ENCODE results near the gene TNIK. TPM values are rescaled to one million over a fixed set of nuclear protein-coding genes. Genes with fewer than 3 reads are reported as not detected.

Gene TNIK
- total RNA-seq, 1 donor from 2014 or later, result 2.5 TPM

DNA sequence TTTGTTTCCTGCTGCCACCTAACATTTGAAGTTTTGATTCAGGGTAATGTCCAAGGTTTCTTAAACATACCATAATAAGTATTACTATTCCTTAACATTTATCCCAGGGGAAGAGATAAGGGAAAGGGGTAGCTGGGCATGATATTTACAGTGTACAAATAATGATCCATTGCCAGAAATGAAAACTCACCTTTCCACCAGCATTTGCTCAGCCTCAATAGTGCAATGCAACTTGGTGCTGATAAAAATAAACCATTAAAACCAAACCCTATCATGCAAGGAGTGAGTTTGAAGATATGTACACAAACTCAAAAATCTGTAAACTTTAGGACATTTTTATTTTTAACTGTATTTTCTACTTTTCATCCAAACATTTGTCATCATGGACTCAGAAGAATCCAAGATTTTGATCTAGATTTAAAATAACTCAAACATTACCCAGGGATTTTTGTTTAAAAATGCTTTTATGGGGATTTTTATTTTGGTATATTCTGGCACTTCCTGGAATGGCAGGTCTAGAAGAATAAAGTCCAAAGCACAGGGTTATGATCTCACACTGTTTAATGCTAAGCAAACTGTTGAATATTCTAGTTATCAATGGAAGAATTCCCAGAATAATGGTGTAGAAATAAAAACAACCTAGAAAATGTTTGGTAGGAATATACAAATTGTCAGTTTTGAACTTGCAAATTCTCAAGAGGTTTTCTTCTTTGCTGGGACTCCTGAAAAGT lies 401.2 kb downstream of the TNIK start:
- intact Hi-C loops (cut with micrococcal nuclease), result no loop called here
- no peaks in the 10 kb centered on the region for H3K4me1 Mint-ChIP-seq
- ATAC-seq (ENCODE audit: low read depth), result no peak
- no peak overlapping the region for H3K4me3 Mint-ChIP-seq
- H3K27me3 Mint-ChIP-seq, result no peaks in the 10 kb centered on the region
- TF ChIP-seq, protein P1, sequence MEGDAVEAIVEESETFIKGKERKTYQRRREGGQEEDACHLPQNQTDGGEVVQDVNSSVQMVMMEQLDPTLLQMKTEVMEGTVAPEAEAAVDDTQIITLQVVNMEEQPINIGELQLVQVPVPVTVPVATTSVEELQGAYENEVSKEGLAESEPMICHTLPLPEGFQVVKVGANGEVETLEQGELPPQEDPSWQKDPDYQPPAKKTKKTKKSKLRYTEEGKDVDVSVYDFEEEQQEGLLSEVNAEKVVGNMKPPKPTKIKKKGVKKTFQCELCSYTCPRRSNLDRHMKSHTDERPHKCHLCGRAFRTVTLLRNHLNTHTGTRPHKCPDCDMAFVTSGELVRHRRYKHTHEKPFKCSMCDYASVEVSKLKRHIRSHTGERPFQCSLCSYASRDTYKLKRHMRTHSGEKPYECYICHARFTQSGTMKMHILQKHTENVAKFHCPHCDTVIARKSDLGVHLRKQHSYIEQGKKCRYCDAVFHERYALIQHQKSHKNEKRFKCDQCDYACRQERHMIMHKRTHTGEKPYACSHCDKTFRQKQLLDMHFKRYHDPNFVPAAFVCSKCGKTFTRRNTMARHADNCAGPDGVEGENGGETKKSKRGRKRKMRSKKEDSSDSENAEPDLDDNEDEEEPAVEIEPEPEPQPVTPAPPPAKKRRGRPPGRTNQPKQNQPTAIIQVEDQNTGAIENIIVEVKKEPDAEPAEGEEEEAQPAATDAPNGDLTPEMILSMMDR (IDR thresholded peaks at IDR 0.05), result no peak
- no peaks in the 10 kb centered on the region for H3K9me3 Mint-ChIP-seq
- no peak overlapping the region for H3K27ac Mint-ChIP-seq
- H3K36me3 Mint-ChIP-seq (ENCODE audit: low read depth), result no peaks in the 10 kb centered on the region
- ChIA-PET POLR2A (no interaction called here), CTCF (no interaction called here)
- DNase-seq, result no peak

DNA sequence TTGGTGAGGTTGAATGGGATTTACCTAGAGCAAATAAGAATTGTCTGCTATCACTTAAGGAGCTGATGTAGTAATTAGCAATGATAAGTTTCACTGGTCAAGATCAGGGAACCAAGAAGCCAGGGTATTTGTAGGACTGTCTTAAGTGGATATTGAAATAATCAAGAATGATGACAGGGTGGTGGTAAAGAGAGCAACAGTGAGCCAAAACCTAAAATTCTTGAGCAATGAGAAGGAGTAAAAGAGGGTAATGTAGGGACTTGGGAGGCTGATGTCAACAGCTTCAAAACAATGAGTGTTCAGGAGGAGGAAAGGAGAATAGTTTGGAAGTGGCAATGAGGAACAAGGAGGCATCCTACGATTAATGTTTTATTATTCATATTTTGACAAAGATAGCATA lies 402.1 kb downstream of the TNIK start:
- Mint-ChIP-seq H3K27me3 (no peaks in the 10 kb centered on the region), H3K4me3 (no peak overlapping the region), H3K27ac (no peak overlapping the region), H3K4me1 (no peaks in the 10 kb centered on the region), H3K9me3 (no peaks in the 10 kb centered on the region), H3K36me3 (ENCODE audit: low read depth) (no peaks in the 10 kb centered on the region)
- DNase-seq (no peak), ATAC-seq (ENCODE audit: low read depth) (no peak)
- CTCF ChIA-PET, result no interaction called here
- POLR2A ChIA-PET, result no interaction called here
- intact Hi-C loops (cut with micrococcal nuclease), result no loop called here
- TF ChIP-seq, protein P1 (IDR thresholded peaks at IDR 0.05), result no peak

DNA sequence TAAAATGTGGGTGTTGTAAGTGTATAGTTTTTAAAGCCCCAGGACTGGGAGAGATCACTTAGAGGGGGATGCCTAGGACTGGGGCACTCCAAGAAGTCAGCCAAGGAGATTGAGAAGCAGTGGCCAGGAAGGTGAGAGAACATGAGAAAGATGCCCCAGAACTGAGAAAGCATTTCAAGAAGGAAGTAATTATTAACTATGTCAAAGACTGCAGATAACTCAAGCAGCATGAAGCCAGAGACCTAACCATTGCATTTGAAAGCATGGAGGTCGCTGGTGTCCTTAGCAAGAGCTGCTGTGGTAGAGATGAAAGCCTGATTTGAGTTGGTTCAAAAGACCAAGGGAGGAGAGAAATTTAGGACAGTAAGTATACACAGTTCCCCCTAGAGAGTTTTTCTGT lies 403.1 kb downstream of the TNIK start:
- H3K4me1 Mint-ChIP-seq, result no peaks in the 10 kb centered on the region
- no peaks in the 10 kb centered on the region for H3K27me3 Mint-ChIP-seq
- no peaks in the 10 kb centered on the region for H3K9me3 Mint-ChIP-seq
- intact Hi-C loops (cut with micrococcal nuclease), result no loop called here
- no peak overlapping the region for H3K4me3 Mint-ChIP-seq
- ATAC-seq (ENCODE audit: low read depth), result no peak
- no peaks in the 10 kb centered on the region for H3K36me3 Mint-ChIP-seq (ENCODE audit: low read depth)
- ChIA-PET POLR2A (no interaction called here), CTCF (no interaction called here)
- no peak overlapping the region for H3K27ac Mint-ChIP-seq
- no peak for DNase-seq
- TF ChIP-seq, protein P1 (IDR thresholded peaks at IDR 0.05), result no peak

DNA sequence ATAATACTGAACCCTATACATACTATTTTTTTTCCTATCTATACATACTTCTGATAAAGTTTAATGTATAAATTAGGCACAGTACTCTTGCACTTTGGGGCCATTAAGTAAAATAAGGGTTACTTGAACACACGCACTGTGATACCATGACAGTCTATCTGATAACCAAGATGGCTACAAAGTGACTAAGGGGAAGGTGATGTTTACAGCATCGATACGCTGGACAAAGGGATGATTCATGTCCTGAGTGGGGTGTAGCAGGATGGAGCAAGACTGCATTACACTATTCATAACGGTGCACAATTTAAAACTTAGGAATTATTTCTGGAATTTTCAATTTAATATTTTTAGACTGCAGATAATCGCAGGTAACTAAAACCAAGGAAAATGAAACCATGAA lies 403.7 kb downstream of the TNIK start:
- Mint-ChIP-seq H3K9me3 (no peaks in the 10 kb centered on the region), H3K4me3 (no peak overlapping the region), H3K27me3 (no peaks in the 10 kb centered on the region), H3K36me3 (ENCODE audit: low read depth) (no peaks in the 10 kb centered on the region), H3K27ac (no peak overlapping the region), H3K4me1 (no peaks in the 10 kb centered on the region)
- intact Hi-C loops (cut with micrococcal nuclease), result no loop called here
- CTCF ChIA-PET, result no interaction called here
- TF ChIP-seq, protein P1 (IDR thresholded peaks at IDR 0.05), result no peak
- POLR2A ChIA-PET, result no interaction called here
- no peak for ATAC-seq (ENCODE audit: low read depth)
- DNase-seq, result no peak

DNA sequence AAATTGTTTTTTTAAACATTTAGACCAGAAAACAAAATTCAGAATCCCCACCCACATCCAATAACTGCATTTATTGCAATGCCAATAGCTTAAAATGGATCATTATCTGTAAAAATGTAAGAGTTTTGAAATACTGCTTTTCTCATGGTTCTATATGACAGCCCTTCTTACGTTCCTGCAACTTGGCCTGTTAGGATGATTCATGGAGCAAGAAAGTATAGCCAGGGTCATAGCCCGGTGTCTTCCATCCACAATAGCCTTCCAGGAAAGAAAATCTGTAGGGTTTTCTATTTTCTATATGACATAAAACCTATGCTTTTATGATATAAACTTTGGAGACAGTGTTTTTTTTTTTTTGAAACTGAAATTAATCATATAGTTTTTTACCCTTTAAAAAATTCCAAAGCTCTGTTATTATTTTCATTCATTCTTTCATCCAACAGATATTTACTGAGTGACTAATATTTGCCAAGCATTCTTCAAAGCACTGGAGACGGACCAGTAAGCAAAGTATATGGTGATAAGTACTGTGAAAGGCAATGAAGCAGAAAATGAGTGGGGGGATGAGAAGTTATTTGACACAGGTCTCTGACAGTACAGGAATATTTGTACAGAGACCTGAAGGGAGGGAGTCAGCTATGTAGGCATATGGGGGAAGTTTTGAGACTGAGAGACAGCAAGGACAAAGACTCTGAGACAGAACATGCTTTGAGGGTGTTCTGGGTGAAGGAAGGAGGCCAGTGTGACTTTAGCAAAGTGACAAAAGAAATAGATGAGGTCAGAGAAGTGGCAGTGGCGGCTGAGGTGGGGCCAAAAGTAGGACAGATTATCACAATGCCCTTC lies 404.6 kb downstream of the TNIK start:
- intact Hi-C loops (cut with micrococcal nuclease), result no loop called here
- Mint-ChIP-seq H3K27ac (no peak overlapping the region), H3K27me3 (no peaks in the 10 kb centered on the region), H3K4me3 (no peak overlapping the region), H3K36me3 (ENCODE audit: low read depth) (no peaks in the 10 kb centered on the region), H3K9me3 (no peaks in the 10 kb centered on the region), H3K4me1 (no peaks in the 10 kb centered on the region)
- ChIA-PET POLR2A (no interaction called here), CTCF (no interaction called here)
- TF ChIP-seq, protein P1 (IDR thresholded peaks at IDR 0.05), result no peak
- ATAC-seq (ENCODE audit: low read depth) (no peak), DNase-seq (no peak)
